Thyroid gland (tissue), 4 donors: ENCODE results near the gene PIGM. TPM values are rescaled to one million over a fixed set of nuclear protein-coding genes. Genes with fewer than 3 reads are reported as not detected.

ENCODE experiments used
- DNase-seq, 2 donors: peaks; one replicate each; pipeline ENCODE4 v3.0.0-alpha.2; 2019
- H3K27ac ChIP-seq, 3 donors: fragments of 200-600 bp; sonication (generic); 1 replicate in 2 of 3; 2 replicates in 1 of 3; pipeline ENCODE4 v1.5.1; 2016 to 2019; ENCODE audit warnings: mild to moderate bottlenecking in 1 of 3, moderate library complexity in 1 of 3
- H3K27me3 ChIP-seq: fragments of 200-600 bp; sonication (generic); one replicate; pipeline ENCODE4 v1.5.1; 2019
- H3K36me3 ChIP-seq, 2 donors: fragments of 200-600 bp; sonication (generic); one replicate each; pipeline ENCODE4 v1.5.1; 2016 to 2019
- H3K4me1 ChIP-seq, 2 donors: fragments of 200-600 bp; sonication (generic); one replicate each; pipeline ENCODE4 v1.5.1; 2017 to 2019
- H3K4me3 ChIP-seq, 3 donors: fragments of 200-600 bp; sonication (generic); replicated peaks in 1 of 3; 1 replicate in 2 of 3; 2 replicates in 1 of 3; pipeline ENCODE4 v1.5.1; 2016; ENCODE audit warnings: mild to moderate bottlenecking in 1 of 3
- H3K9me3 ChIP-seq: fragments of 200-600 bp; sonication (generic); one replicate; pipeline ENCODE4 v1.5.1; 2017
- POLR2A ChIP-seq, 2 donors: fragments of 450-650 bp; IDR thresholded peaks; one replicate each; pipeline ENCODE4 v1.6.1; 2017; ENCODE audit warnings: antibody characterized with exemption in 2 of 2, mild to moderate bottlenecking in 2 of 2, moderate library complexity in 1 of 2
- WGBS, 2 donors: methylation state at CpG; one replicate each; pipeline ENCODE4 v1.1.5; 2017; 5-methylcytosine and 5-hydroxymethylcytosine counted together
- intact Hi-C: fragments of 100-400 bp; cut with DNase I; formaldehyde crosslinking; loops from one replicate; pipeline ENCODE4 v1.15.1; 2023
- total RNA-seq, 4 donors: library from RNA; depleted of rRNA; stranded (reverse); fragments of >200 nt; gene quantifications; one replicate each; pipeline ENCODE4 v1.2.3, GENCODE V29; 2016
- TF ChIP-seq, protein P1 (sequence below), 6 experiments: fragments of 200-600 bp in 3 of 6; fragments of 450-650 bp in 3 of 6; sonication (generic) in 3 of 6; IDR thresholded peaks; one replicate each; pipeline ENCODE4 v1.5.1; 2016 to 2019; ENCODE audit warnings: antibody characterized with exemption in 6 of 6, mild to moderate bottlenecking in 2 of 6, inconsistent platforms in 1 of 6, moderate library complexity in 1 of 6

PIGM gene
- total RNA-seq, 4 donors from 2014 or later, result 6.7 to 10.0 (median 7.4) TPM

DNA sequence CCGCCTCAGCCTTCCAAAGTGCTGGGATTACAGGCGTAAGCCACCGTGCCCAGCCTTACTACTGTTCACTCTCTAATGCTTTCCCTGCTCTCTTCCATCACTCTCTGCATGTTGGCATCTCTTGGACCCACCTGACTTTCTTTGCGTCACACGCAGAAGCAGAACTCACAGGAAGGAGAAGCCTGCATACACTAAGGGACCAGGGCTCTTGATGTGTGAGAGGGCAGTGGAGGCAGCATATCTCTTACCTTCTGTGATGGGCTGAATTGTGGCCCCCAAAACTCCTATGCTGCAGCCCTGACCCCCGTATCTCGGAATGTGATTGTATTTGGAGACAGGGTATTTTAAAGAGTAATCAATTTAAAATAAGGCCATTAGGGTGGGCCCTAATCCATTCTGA is 51.0 kb downstream of the PIGM start:
- Histone ChIP-seq H3K9me3 (no peaks in the 10 kb centered on the region), H3K4me1 (no peaks in the 10 kb centered on the region), H3K27me3 (no peaks in the 10 kb centered on the region), H3K4me3 (no peak overlapping the region), H3K36me3 (no peaks in the 10 kb centered on the region), H3K27ac (no peak overlapping the region)
- TF ChIP-seq, protein P1, sequence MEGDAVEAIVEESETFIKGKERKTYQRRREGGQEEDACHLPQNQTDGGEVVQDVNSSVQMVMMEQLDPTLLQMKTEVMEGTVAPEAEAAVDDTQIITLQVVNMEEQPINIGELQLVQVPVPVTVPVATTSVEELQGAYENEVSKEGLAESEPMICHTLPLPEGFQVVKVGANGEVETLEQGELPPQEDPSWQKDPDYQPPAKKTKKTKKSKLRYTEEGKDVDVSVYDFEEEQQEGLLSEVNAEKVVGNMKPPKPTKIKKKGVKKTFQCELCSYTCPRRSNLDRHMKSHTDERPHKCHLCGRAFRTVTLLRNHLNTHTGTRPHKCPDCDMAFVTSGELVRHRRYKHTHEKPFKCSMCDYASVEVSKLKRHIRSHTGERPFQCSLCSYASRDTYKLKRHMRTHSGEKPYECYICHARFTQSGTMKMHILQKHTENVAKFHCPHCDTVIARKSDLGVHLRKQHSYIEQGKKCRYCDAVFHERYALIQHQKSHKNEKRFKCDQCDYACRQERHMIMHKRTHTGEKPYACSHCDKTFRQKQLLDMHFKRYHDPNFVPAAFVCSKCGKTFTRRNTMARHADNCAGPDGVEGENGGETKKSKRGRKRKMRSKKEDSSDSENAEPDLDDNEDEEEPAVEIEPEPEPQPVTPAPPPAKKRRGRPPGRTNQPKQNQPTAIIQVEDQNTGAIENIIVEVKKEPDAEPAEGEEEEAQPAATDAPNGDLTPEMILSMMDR (IDR thresholded peaks at IDR 0.05), result no peak
- TF ChIP-seq POLR2A (IDR thresholded peaks at IDR 0.05), result no peak
- intact Hi-C loops, result no loop called here
- 92 to 97% methylated on average over 7 of the region's 7 CpGs for WGBS, 2 donors
- no peak for DNase-seq

DNA sequence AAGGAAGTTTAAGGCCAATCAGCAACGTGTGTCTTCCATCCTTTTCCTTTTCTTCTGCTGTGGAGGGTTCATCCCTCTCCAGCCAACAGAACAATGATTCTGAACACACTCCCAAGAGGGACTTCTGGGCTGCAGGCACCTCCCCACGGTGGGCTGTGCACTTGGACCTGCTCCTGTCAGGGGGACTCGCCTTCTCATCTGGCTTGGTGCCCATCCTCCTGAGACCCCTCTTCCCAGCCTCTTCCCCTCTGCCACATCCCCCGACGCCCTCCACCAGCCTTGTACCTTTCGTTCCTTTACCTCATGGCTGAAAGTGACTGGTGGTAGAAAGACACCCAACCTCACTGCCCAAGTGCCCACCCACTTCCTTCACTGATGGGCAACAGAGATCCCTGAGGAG is 51.7 kb downstream of the PIGM start:
- no peak for DNase-seq
- no peaks in the 10 kb centered on the region for H3K4me1 ChIP-seq
- H3K27ac ChIP-seq, result no peak overlapping the region
- 60 to 79% methylated on average over 6 of the region's 6 CpGs for WGBS, 2 donors
- no peaks in the 10 kb centered on the region for H3K9me3 ChIP-seq
- TF ChIP-seq, protein P1 (IDR thresholded peaks at IDR 0.05), result no peak
- no peak for TF ChIP-seq POLR2A (IDR thresholded peaks at IDR 0.05)
- H3K4me3 ChIP-seq, result no peak overlapping the region
- no peaks in the 10 kb centered on the region for H3K27me3 ChIP-seq
- no peaks in the 10 kb centered on the region for H3K36me3 ChIP-seq
- intact Hi-C loops, result no loop called here

- no peaks in the 10 kb centered on the region for H3K36me3 ChIP-seq
- H3K4me3 ChIP-seq, result no peak overlapping the region
- 56 to 62% methylated on average over 3 of the region's 3 CpGs for WGBS, 2 donors
- H3K9me3 ChIP-seq, result no peaks in the 10 kb centered on the region
- no peak overlapping the region for H3K27ac ChIP-seq
- TF ChIP-seq, protein P1 (IDR thresholded peaks at IDR 0.05), result no peak
- no peak for TF ChIP-seq POLR2A (IDR thresholded peaks at IDR 0.05)
- H3K27me3 ChIP-seq, result no peaks in the 10 kb centered on the region
- no peaks in the 10 kb centered on the region for H3K4me1 ChIP-seq
- intact Hi-C loops, result no loop called here
- DNase-seq, result no peak
Observed at GRCh38 chr1:159979257-159979656, 52.5 kb downstream of the PIGM start.

DNA sequence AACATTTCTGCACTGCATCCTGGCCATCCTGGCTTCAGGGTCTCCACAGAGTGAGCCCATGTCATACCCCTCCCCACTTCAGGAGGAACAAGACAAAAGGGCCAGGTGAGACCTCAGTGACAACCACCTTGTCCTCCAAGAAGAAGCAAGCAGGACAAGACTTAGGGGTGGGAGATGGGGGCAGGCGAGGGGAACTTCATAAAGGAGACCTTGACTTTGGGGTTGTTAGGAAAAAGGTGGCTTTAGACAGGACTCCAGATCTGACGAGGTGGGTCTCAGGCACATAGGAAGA is 53.7 kb downstream of the PIGM start:
- H3K4me3 ChIP-seq, result no peak overlapping the region
- no peaks in the 10 kb centered on the region for H3K36me3 ChIP-seq
- H3K27ac ChIP-seq, result no peak overlapping the region
- H3K9me3 ChIP-seq, result no peaks in the 10 kb centered on the region
- WGBS, 2 donors, result 94% methylated on average over 2 of the region's 2 CpGs
- TF ChIP-seq, protein P1 (IDR thresholded peaks at IDR 0.05), result no peak
- TF ChIP-seq POLR2A (IDR thresholded peaks at IDR 0.05), result no peak
- H3K4me1 ChIP-seq, result no peaks in the 10 kb centered on the region
- no peaks in the 10 kb centered on the region for H3K27me3 ChIP-seq
- intact Hi-C loops, result no loop called here
- DNase-seq, result no peak

DNA sequence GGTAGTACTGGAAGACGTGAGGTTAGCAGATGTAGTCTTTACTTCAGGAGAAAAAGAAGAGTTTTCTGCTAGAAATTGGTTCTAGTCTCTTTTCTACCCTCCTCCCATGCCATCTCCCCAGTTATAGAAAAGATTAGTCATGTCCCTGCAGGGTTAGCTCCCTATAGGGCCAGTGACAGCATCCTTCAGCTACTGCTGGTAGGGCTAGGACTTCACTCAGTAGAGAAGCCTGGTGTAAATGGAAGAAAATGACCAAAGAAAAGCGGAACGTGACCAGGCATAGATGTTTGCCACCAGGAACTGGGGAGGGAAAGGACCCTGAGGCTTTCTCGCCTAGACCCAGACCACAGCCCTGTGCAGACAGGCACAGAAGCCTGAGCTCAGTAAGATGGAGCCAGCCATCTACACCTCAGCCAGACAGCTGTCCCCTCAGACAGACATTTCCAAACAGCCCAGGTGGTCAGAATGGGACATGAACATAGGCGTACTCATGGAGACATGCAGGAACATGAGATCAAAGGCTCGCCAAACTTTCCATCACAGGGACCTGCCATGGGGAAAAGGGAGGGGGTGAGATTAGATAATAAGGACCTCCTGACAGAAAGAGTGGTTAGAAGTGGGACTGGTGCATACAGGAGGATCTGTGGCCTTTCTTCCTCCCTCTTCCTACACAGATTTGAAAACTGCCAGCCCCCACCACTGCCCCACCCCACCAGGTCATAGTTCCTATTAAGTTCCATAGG is 54.3 kb downstream of the PIGM start:
- intact Hi-C loops, result no loop called here
- H3K4me1 ChIP-seq, result no peaks in the 10 kb centered on the region
- H3K4me3 ChIP-seq, result no peak overlapping the region
- WGBS, 2 donors, result 88 to 91% methylated on average over 6 of the region's 6 CpGs
- no peak overlapping the region for H3K27ac ChIP-seq
- no peaks in the 10 kb centered on the region for H3K9me3 ChIP-seq
- H3K27me3 ChIP-seq, result no peaks in the 10 kb centered on the region
- TF ChIP-seq POLR2A (IDR thresholded peaks at IDR 0.05), result no peak
- TF ChIP-seq, protein P1 (IDR thresholded peaks at IDR 0.05), result no peak
- no peak for DNase-seq
- H3K36me3 ChIP-seq, result no peaks in the 10 kb centered on the region

Other genes starting within 250 kb of the PIGM start
- 1 to 10 TPM in 1 of 4 donors, under 1 TPM in 1, not detected in 2; 0.71 to 1.1 TPM for gene FCRL6, start 229.6 kb downstream of the PIGM start, total RNA-seq
- gene SLAMF8, start 205.1 kb downstream of the PIGM start, total RNA-seq, result 1 to 10 TPM; 1.6 to 6.3 (median 2.1) TPM
- gene VSIG8, start 169.3 kb downstream of the PIGM start, total RNA-seq, result under 1 TPM in 1 of 4 donors, not detected in 3; 0.11 TPM
- gene CFAP45, start 131.8 kb downstream of the PIGM start, total RNA-seq, result under 1 TPM in 2 of 4 donors, not detected in 2; 0.56 to 0.94 TPM
- 100 to 1,000 TPM; 104 to 170 (median 151) TPM for gene TAGLN2, start 106.5 kb downstream of the PIGM start, total RNA-seq
- 1 to 10 TPM in 3 of 4 donors, under 1 TPM in 1; 0.71 to 1.9 (median 1.4) TPM for gene IGSF9, start 86.4 kb downstream of the PIGM start, total RNA-seq
- not detected for gene SLAMF9, start 77.8 kb downstream of the PIGM start, total RNA-seq
- under 1 TPM in 3 of 4 donors, not detected in 1; 0.13 to 0.45 (median 0.33) TPM for gene KCNJ10, start 38.2 kb upstream of the PIGM start, total RNA-seq
- gene KCNJ9, start 49.5 kb upstream of the PIGM start, total RNA-seq, result not detected
- gene IGSF8, start 66.6 kb upstream of the PIGM start, total RNA-seq, result 10 to 100 TPM; 24.3 to 36.5 (median 28.2) TPM
- 1 to 10 TPM; 1.1 to 4.2 (median 2.6) TPM for gene ATP1A2, start 83.8 kb upstream of the PIGM start, total RNA-seq
- not detected for gene ATP1A4, start 119.6 kb upstream of the PIGM start, total RNA-seq
- gene CASQ1, start 158.6 kb upstream of the PIGM start, total RNA-seq, result not detected
- gene PEA15, start 173.4 kb upstream of the PIGM start, total RNA-seq, result 10 to 100 TPM; 47.9 to 68.5 (median 50.2) TPM
- 100 to 1,000 TPM; 221 to 239 (median 228) TPM for gene DCAF8, start 230.6 kb upstream of the PIGM start, total RNA-seq